Activated naive CD4-positive, alpha-beta T cell treated with anti-CD3 and anti-CD28 coated beads, Interleukin-2, amount 10 ng/mL, durations not matched to agents 7 days and 5 days (primary cell): Measurements from ENCODE around the gene TEAD1.

Experiments used
- CTCF ChIA-PET: fragments of 350-600 bp; sonication (Branson Sonifier 250); formaldehyde crosslinking; loops from one replicate; lab custom pipeline; 2021; ENCODE audit warnings: antibody characterized with exemption; lab: Charles Lee
- DNase-seq: peaks from one replicate; pipeline ENCODE4 v3.0.0-alpha.2; 2020
- H3K27ac Mint-ChIP-seq: one replicate; pipeline ENCODE4 v1.8.0; 2021; ENCODE audit warnings: mild to moderate bottlenecking, moderate library complexity, mixed read lengths
- H3K27me3 Mint-ChIP-seq: one replicate; pipeline ENCODE4 v1.8.0; 2021; ENCODE audit warnings: mild to moderate bottlenecking, mixed read lengths
- H3K36me3 Mint-ChIP-seq: one replicate; pipeline ENCODE4 v1.8.0; 2021; ENCODE audit warnings: mixed read lengths
- H3K4me1 Mint-ChIP-seq: one replicate; pipeline ENCODE4 v1.8.0; 2021; ENCODE audit warnings: mixed read lengths
- H3K4me3 Mint-ChIP-seq: one replicate; pipeline ENCODE4 v1.8.0; 2021; ENCODE audit warnings: mild to moderate bottlenecking, moderate library complexity, mixed read lengths
- H3K9me3 Mint-ChIP-seq: one replicate; pipeline ENCODE4 v1.8.0; 2021; ENCODE audit warnings: mixed read lengths

The TEAD1 gene

DNA sequence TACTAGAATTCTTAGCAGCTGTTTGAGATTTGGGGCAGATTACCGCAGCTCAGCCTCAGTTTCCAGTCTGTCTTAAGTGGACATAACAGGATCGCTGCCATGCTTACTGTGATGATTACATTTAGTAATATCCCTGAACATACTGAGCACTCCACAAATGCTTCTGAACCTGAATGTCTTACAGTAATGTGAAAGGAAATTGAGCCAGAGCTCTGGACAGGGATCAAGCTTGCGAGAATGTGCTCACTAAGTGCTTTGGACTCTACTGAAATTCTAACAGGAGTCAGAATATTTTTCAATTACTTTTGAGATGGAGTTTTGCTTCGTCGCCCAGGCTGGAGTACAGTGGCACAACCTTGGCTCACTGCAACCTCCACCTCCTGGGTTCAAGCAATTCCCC, 216.3 kb downstream of the TEAD1 start:
- Mint-ChIP-seq H3K4me1 (no peaks in the 10 kb centered on the region), H3K4me3 (no peak overlapping the region), H3K27me3 (peaks cover 15% of the 10 kb centered on the region), H3K9me3 (no peaks in the 10 kb centered on the region), H3K27ac (no peak overlapping the region), H3K36me3 (no peaks in the 10 kb centered on the region)
- no peak for DNase-seq
- CTCF ChIA-PET: interaction anchor here (0.6 to 7.5 kb wide), 10 partner anchors 22 to 602 kb away, joined by 3 to 95 read pairs (median 5); no protein-coding TSS in a partner anchor

DNA sequence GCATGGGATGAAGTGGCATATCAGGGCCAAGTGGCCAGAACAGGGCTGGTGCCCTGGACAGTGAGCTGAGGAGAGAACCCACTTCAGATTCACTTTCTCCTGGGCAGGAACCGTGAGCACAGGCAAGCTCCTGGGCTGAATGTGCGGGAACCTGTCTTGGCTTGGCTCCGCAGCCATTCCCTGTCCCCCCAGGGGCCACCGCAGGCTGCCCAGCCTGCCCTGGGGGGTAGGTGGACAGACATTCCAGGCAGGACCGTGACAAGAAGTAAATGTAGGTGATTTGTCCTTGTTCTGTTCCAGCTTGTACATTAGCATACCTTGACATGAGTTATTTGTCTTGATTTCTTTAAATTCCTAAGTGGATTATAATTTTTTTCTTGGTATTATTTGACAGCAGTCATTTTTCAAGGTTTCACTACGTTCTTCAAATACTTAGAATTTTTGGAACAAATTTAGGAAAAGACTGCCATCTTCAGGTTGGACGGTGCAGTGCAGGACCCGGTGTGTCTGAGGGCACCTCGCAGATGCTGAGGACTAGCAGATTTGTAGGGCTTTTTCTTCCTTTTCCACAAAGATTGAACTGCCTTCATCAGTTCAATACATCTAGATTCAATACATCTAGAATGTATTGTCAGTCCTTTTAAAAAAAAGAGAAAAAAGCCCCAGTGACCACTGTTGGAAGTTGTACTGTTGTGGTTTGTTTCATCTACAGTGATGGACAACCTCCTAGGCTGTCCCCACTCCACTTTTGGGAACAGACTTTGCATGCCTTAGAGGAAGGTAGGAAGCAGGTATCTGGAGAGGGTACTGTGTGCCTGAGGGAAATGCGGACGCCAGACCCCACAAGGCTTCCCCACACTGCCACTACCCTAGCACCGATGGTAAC, 219.8 kb downstream of the TEAD1 start:
- CTCF ChIA-PET: interaction anchor here (1.1 to 7.5 kb wide), 5 partner anchors 13 to 563 kb away, joined by 3 to 95 read pairs (median 4); no protein-coding TSS in a partner anchor
- Mint-ChIP-seq H3K36me3 (no peaks in the 10 kb centered on the region), H3K4me1 (no peaks in the 10 kb centered on the region), H3K9me3 (no peaks in the 10 kb centered on the region), H3K4me3 (no peak overlapping the region), H3K27me3 (peaks cover 19% of the 10 kb centered on the region), H3K27ac (no peak overlapping the region)
- DNase-seq: peak; percentile 68

DNA sequence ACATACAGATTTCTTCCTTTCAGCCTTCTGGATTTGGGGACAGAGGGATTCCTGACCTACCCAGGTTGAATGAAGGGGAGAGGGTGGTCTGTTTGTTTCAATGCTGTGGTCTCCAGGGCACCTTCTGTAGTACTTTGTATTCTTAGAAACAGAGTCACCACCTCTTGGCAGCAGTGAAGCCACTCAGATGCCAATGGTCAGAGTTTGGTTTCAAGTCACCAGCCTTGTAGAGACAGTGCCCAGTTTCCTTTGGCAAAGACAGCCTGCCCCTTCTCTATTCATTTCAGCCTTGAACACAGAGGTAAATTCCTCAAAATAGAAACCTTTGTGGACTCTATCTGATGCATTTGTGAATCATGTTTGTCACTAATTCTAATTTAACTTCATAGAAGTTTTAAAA, 223.2 kb downstream of the TEAD1 start:
- no peak for DNase-seq
- Mint-ChIP-seq H3K27ac (no peak overlapping the region), H3K4me3 (no peak overlapping the region), H3K36me3 (no peaks in the 10 kb centered on the region), H3K27me3 (peaks cover 15% of the 10 kb centered on the region), H3K9me3 (no peaks in the 10 kb centered on the region), H3K4me1 (peaks cover 10% of the 10 kb centered on the region)
- CTCF ChIA-PET: no interaction called here

DNA sequence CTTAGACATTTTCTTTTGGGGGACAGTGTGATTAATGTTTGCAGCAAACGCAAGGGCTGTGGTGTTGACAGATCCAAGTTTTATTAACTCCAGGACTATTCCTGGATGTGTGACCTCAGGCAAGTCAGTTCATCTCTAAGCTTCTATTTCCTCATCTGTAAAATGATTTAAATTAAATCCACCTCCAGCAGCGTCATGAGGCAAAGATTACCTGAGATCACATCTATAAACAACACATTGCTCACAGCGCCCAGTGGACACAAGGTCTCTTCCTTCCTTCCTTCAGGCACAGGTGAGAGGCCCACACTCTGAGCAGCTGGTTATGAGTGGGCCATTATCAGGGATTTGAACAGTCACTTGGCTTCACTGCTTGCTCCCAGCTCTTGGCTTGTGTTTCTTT, 223.6 kb downstream of the TEAD1 start:
- Mint-ChIP-seq H3K27me3 (peaks cover 15% of the 10 kb centered on the region), H3K4me3 (no peak overlapping the region), H3K9me3 (no peaks in the 10 kb centered on the region), H3K36me3 (no peaks in the 10 kb centered on the region), H3K4me1 (peaks cover 10% of the 10 kb centered on the region), H3K27ac (no peak overlapping the region)
- CTCF ChIA-PET: interaction anchor here (0.6 kb wide), 1 partner anchor 614 kb away, joined by 4 read pairs; no protein-coding TSS in a partner anchor
- no peak for DNase-seq

DNA sequence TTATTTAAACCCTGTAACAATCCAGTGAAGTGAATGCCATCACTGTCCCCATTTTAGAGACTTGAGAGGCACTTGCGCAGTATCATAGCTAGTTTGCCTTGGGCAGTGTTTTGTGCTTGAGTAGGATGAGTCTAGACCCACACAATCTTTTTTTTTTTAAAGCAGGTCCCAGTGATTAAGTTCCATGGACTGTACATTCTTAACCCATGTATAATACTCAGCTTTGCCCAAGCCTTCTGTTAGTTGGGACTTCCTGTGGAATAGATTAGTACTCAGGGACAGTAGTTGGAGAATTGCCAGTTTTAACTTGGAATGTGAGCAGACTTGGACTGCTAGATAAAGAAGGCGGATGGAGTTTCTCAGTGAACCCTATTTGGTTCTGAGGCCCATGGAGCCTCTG, 226.3 kb downstream of the TEAD1 start:
- peaks cover 10% of the 10 kb centered on the region for H3K4me1 Mint-ChIP-seq
- H3K4me3 Mint-ChIP-seq: no peak overlapping the region
- no peaks in the 10 kb centered on the region for H3K36me3 Mint-ChIP-seq
- peaks cover 11% of the 10 kb centered on the region for H3K27me3 Mint-ChIP-seq
- H3K9me3 Mint-ChIP-seq: no peaks in the 10 kb centered on the region
- H3K27ac Mint-ChIP-seq: no peak overlapping the region
- no peak for DNase-seq
- CTCF ChIA-PET: interaction anchor here (1.2 to 1.3 kb wide), 2 partner anchors 12 to 612 kb away, joined by 4 to 5 read pairs; no protein-coding TSS in a partner anchor

DNA sequence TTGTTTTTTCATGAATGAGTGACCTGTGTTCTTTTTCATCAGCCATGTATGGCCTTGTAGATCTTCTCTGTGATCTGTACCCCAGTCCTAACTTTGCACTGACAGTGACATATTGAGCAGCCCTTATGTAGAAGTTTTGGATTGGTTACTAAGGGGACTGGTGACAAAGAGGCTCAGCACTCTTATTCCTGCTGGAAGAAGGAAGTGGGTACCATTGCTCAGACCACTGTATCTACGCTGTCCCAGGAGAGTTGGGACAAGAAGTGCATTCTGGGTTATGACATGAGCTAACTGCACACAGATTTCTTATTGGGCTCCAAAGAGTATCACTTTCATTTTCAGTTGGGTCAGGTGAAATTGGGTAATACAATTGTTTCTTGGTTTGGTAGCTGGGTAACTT, 227.1 kb downstream of the TEAD1 start:
- H3K9me3 Mint-ChIP-seq: no peaks in the 10 kb centered on the region
- CTCF ChIA-PET: no interaction called here
- peaks cover 11% of the 10 kb centered on the region for H3K27me3 Mint-ChIP-seq
- no peak overlapping the region for H3K4me3 Mint-ChIP-seq
- no peak overlapping the region for H3K27ac Mint-ChIP-seq
- peaks cover 10% of the 10 kb centered on the region for H3K4me1 Mint-ChIP-seq
- H3K36me3 Mint-ChIP-seq: no peaks in the 10 kb centered on the region
- DNase-seq: no peak

DNA sequence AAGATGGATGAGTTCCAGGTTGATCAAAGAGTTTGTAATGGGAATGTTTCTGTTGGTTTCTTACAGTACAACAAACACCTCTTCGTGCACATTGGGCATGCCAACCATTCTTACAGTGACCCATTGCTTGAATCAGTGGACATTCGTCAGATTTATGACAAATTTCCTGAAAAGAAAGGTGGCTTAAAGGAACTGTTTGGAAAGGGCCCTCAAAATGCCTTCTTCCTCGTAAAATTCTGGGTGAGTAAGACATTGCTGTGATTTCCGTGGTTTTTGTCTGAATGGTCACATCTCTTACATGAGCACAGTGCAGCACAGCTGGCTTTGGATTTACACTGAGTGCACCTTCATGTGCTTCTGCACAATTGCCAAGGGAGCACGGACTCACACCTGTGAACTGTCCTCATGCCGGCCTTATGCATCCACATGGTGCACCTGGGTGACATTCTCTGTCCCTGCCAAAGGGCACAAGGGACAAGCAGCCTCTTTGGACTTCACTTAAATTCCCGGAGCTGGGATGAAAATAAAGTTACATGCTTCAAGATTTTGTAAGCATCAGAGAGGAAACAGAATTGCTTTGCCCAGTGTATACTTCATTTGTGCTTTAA, 227.8 kb downstream of the TEAD1 start:
- CTCF ChIA-PET: interaction anchor here (1.8 kb wide), 1 partner anchor 13 kb away, joined by 5 read pairs; no protein-coding TSS in a partner anchor
- Mint-ChIP-seq H3K27ac (no peak overlapping the region), H3K4me3 (no peak overlapping the region), H3K36me3 (no peaks in the 10 kb centered on the region), H3K4me1 (peaks cover 10% of the 10 kb centered on the region), H3K27me3 (peaks cover 11% of the 10 kb centered on the region), H3K9me3 (no peaks in the 10 kb centered on the region)
- DNase-seq: no peak

DNA sequence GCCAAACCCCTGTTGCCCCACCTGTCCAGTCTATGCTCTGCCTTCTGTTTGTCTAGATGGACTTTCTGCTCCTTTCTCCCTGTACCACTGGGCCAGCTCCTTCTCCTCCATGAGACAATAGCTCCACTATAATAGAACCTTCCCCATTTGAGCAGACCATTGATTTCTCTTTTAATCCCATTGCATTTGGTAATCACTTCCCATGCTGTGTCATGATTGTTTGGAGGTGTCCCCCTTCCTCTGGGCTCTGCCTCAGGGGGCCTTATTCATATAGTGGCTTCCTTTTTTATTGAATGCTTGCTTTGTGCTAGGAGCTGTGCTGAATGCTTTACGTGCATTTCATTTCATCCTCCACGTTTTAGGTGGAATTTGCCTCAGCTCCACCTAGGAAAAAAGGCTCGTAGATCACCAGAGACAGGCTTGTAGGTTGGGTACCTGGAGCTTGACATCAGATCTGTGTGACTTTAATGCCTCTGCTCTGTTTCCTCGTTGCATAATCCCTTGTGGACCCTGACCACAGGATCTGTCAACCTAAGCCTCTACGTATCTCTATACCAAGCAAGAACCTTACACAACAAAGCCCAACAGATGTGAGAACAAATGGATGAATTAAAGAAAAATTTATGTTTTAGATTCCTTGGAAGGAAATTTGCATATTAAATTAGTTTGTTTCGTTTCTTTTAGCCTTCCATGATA, 228.7 kb downstream of the TEAD1 start:
- no peak overlapping the region for H3K27ac Mint-ChIP-seq
- H3K4me3 Mint-ChIP-seq: no peak overlapping the region
- peaks cover 10% of the 10 kb centered on the region for H3K4me1 Mint-ChIP-seq
- DNase-seq: no peak
- H3K36me3 Mint-ChIP-seq: no peaks in the 10 kb centered on the region
- no peaks in the 10 kb centered on the region for H3K9me3 Mint-ChIP-seq
- CTCF ChIA-PET: interaction anchor here (1.8 kb wide), 1 partner anchor 12 kb away, joined by 5 read pairs; no protein-coding TSS in a partner anchor
- peaks cover 7% of the 10 kb centered on the region for H3K27me3 Mint-ChIP-seq

DNA sequence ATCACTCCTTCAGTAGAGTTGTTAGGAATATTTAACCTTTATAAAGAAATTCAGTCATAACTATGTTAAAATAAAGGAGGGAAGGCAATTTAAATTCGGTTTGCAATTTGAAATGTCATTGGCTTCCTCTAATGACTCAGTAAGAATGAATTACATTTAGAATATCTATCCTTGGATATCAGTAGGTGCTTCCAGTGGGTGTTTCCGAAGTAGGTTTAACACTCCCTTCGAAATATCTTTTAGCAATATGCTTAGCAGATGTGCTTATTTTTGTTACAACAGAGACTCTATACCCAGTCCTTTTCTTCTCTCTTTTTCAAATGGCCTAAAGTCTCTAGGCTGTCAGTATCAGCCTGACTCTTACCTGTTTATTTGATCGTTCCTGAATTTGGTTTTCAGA, 231.2 kb downstream of the TEAD1 start:
- Mint-ChIP-seq H3K4me3 (no peak overlapping the region), H3K4me1 (peaks cover 10% of the 10 kb centered on the region), H3K36me3 (no peaks in the 10 kb centered on the region), H3K27ac (no peak overlapping the region), H3K27me3 (peaks cover 3% of the 10 kb centered on the region), H3K9me3 (no peaks in the 10 kb centered on the region)
- CTCF ChIA-PET: no interaction called here
- no peak for DNase-seq

DNA sequence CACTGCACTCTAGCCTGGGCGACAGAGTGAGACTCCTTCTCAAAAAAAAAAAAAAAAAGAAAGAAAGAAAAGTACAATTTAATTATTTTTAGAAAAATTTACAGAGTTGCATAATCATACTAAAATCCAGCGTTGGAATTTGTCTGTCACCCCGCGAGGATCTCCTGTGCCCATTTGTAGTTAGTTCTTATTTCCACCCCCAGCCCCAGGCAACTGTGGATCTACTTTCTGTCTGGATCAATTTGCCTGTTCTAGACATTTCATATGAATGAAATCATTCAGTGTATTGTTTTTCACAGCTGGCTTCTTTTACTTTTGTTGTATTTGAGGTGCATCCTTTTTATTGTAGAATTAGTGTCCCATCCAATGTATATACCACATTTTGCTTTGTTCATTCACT, 232.3 kb downstream of the TEAD1 start:
- DNase-seq: no peak
- no peak overlapping the region for H3K27ac Mint-ChIP-seq
- CTCF ChIA-PET: interaction anchor here (1.0 kb wide), 1 partner anchor 13 kb away, joined by 3 read pairs; no protein-coding TSS in a partner anchor
- H3K4me1 Mint-ChIP-seq: peaks cover 5% of the 10 kb centered on the region
- H3K27me3 Mint-ChIP-seq: peaks cover 3% of the 10 kb centered on the region
- no peaks in the 10 kb centered on the region for H3K36me3 Mint-ChIP-seq
- H3K4me3 Mint-ChIP-seq: no peak overlapping the region
- H3K9me3 Mint-ChIP-seq: no peaks in the 10 kb centered on the region

DNA sequence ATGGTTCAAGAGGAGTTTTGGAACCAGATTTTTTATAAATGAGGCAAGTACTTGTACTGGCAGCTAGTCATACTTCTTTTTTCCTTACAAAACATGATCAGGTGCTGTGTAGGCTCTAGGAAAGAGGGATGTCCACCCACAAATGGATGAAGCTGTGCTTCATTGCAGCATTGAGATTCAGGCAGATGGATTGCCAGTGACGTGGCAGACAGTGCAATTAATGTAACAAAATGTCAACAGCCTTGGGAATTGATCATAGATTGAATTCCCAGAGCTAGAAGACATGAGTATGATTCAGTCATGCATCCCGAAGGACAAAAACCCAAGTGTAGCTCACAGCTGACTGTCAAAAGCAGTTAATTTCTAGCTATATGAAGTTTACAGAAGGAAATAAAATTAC, 235.7 kb downstream of the TEAD1 start:
- H3K27ac Mint-ChIP-seq: no peak overlapping the region
- peaks cover 11% of the 10 kb centered on the region for H3K27me3 Mint-ChIP-seq
- no peaks in the 10 kb centered on the region for H3K4me1 Mint-ChIP-seq
- no peak for DNase-seq
- no peak overlapping the region for H3K4me3 Mint-ChIP-seq
- CTCF ChIA-PET: interaction anchor here (0.6 kb wide), 1 partner anchor 10 kb away, joined by 3 read pairs; no protein-coding TSS in a partner anchor
- no peaks in the 10 kb centered on the region for H3K9me3 Mint-ChIP-seq
- H3K36me3 Mint-ChIP-seq: no peaks in the 10 kb centered on the region

DNA sequence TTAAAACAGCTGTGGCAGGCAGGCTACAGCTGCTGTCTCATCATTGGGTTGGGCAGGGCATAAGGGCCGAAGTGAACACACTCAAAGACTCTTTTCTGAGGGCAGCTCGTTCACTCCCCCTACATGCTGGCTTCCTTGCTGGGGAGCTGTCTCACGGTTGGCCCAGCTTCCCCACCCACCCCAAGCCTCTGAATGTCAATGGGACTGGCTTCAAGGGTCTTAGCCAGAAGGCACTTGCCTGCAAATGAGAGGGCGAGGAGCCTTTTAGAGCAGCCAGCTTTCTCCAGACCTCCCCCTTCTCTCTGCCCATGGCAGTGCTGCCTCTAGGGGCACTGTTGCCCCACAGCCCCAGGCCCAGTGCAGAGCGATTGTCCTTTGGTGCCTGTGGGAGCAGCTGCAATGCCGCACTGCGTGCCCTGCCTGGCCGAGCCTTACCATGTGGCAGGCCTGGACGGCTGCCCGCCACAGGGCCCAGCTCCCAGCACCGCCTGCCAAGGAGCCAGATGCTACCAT, 240.2 kb downstream of the TEAD1 start:
- no peaks in the 10 kb centered on the region for H3K36me3 Mint-ChIP-seq
- no peaks in the 10 kb centered on the region for H3K9me3 Mint-ChIP-seq
- no peak overlapping the region for H3K27ac Mint-ChIP-seq
- no peaks in the 10 kb centered on the region for H3K4me1 Mint-ChIP-seq
- H3K27me3 Mint-ChIP-seq: peaks cover 25% of the 10 kb centered on the region
- no peak overlapping the region for H3K4me3 Mint-ChIP-seq
- peak; percentile 27 for DNase-seq
- CTCF ChIA-PET: interaction anchor here (1.0 to 1.7 kb wide), 2 partner anchors 11 to 49 kb away, joined by 3 to 5 read pairs; no protein-coding TSS in a partner anchor

DNA sequence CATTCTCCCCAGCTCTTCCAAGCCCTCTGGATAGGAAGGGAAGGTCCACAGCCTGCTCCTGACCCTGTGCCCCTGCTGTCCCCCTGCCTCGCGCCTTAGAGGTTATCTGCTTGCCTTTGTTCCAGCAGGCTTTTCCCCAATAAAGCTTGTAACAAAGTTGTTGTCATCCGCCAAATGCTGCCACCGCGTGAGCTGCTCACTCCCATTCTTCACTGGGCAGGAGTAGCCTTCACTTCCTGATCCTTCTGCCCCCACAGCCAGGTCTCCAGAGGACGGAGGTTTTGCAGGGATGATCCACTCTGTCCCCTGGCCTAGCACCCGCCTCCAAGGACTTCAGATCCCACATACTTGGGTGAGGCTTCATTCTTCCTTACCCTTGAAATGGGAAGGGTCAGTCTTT, 240.9 kb downstream of the TEAD1 start:
- no peaks in the 10 kb centered on the region for H3K4me1 Mint-ChIP-seq
- no peak for DNase-seq
- CTCF ChIA-PET: interaction anchor here (1.0 to 1.7 kb wide), 2 partner anchors 12 to 49 kb away, joined by 3 to 5 read pairs; no protein-coding TSS in a partner anchor
- H3K27ac Mint-ChIP-seq: no peak overlapping the region
- no peaks in the 10 kb centered on the region for H3K36me3 Mint-ChIP-seq
- peaks cover 25% of the 10 kb centered on the region for H3K27me3 Mint-ChIP-seq
- no peak overlapping the region for H3K4me3 Mint-ChIP-seq
- no peaks in the 10 kb centered on the region for H3K9me3 Mint-ChIP-seq

DNA sequence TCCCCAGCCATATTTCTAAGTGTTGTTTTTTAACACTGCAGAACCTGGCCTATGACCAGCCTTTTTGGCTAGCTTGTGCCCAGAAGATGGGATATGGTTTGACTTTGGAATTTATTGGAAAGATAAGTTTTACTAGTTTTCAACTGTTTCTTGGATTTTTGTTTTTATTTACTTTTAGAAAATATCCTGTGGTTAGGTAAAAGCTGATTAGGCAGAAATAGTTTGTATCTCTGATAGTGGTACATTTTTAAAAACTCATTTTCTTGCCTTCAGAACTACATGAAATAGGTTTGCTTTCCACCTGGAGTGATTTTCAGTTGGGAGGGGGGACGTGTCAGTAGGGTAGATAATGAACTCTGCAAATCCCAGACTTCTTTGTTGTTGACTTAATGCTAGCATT, 243.6 kb downstream of the TEAD1 start:
- no peaks in the 10 kb centered on the region for H3K9me3 Mint-ChIP-seq
- H3K27ac Mint-ChIP-seq: no peak overlapping the region
- DNase-seq: no peak
- H3K4me1 Mint-ChIP-seq: no peaks in the 10 kb centered on the region
- no peak overlapping the region for H3K4me3 Mint-ChIP-seq
- no peaks in the 10 kb centered on the region for H3K36me3 Mint-ChIP-seq
- CTCF ChIA-PET: no interaction called here
- H3K27me3 Mint-ChIP-seq: peaks cover 18% of the 10 kb centered on the region
